ENCODE data around the gene AFAP1. TPM values are rescaled to one million over a fixed set of nuclear protein-coding genes. Genes with fewer than 3 reads are reported as not detected.

The AFAP1 gene
- total RNA-seq, 1 experiment from 2014 or later: 23.6 TPM

GRCh38 chr4:7778510-7779431, 160.9 kb downstream of the AFAP1 start:
- Mint-ChIP-seq H3K9me3 (no peaks in the 10 kb centered on the region), H3K27me3 (ENCODE audit: low read depth) (no peaks in the 10 kb centered on the region), H3K36me3 (peaks cover 31% of the 10 kb centered on the region), H3K4me1 (peaks cover 8% of the 10 kb centered on the region), H3K27ac (no peak overlapping the region), H3K4me3 (no peak overlapping the region)
- ATAC-seq (no peak), DNase-seq (ENCODE audit: low spot score) (no peak)
- CTCF ChIA-PET: interaction anchor here (0.9 to 1.4 kb wide), 3 partner anchors 9 to 25 kb away, joined by 3 to 5 read pairs (median 4); no protein-coding TSS in a partner anchor
- no peak for TF ChIP-seq E2F1 (CRISPR knock-in tag; IDR thresholded peaks at IDR 0.05)
- no peak for TF ChIP-seq AFF4 (CRISPR knock-in tag; IDR thresholded peaks at IDR 0.05; ENCODE audit: borderline replicate concordance)
- no peak for TF ChIP-seq ZNF425 (CRISPR knock-in tag; conservative IDR thresholded peaks at IDR 0.05)
- TF ChIP-seq ELF4 (CRISPR knock-in tag; IDR thresholded peaks at IDR 0.05; ENCODE audit: low read depth): no peak
- TF ChIP-seq ETV6 (CRISPR knock-in tag; IDR thresholded peaks at IDR 0.05): no peak
- no peak for TF ChIP-seq TCF7 (CRISPR knock-in tag; IDR thresholded peaks at IDR 0.05; ENCODE audit: low read depth)
- TF ChIP-seq RORB (CRISPR knock-in tag; IDR thresholded peaks at IDR 0.05): no peak
- TF ChIP-seq ZNF512 (CRISPR knock-in tag; IDR thresholded peaks at IDR 0.05; ENCODE audit: borderline replicate concordance): no peak
- TF ChIP-seq ESRRA (CRISPR knock-in tag; IDR thresholded peaks at IDR 0.05; ENCODE audit: borderline replicate concordance): no peak
- no peak for TF ChIP-seq ATF3 (CRISPR knock-in tag; conservative IDR thresholded peaks at IDR 0.05)
- no peak for TF ChIP-seq PRRX2 (CRISPR knock-in tag; IDR thresholded peaks at IDR 0.05)
- TF ChIP-seq TP53 (CRISPR knock-in tag; IDR thresholded peaks at IDR 0.05): no peak
- TF ChIP-seq KAT7 (CRISPR knock-in tag; IDR thresholded peaks at IDR 0.05; ENCODE audit: borderline replicate concordance): no peak
- TF ChIP-seq GTF2I (CRISPR knock-in tag; conservative IDR thresholded peaks at IDR 0.05): no peak
- no peak for TF ChIP-seq NFE2L1 (CRISPR knock-in tag; IDR thresholded peaks at IDR 0.05)
- no peak for TF ChIP-seq NFYB (CRISPR knock-in tag; conservative IDR thresholded peaks at IDR 0.05; ENCODE audit: low read depth)
- TF ChIP-seq E2F4 (CRISPR knock-in tag; IDR thresholded peaks at IDR 0.05; ENCODE audit: borderline replicate concordance, low read depth): no peak
- no peak for TF ChIP-seq ZNF281 (CRISPR knock-in tag; IDR thresholded peaks at IDR 0.05)
- TF ChIP-seq FOXK1 (CRISPR knock-in tag; IDR thresholded peaks at IDR 0.05): no peak
- POLR2A ChIA-PET: interaction anchor here (1.0 kb wide), 1 partner anchor 26 kb away, joined by 3 read pairs; no protein-coding TSS in a partner anchor
